H4 (cell line): Measurements from ENCODE around the gene P2RX1. TPM values are rescaled to one million over a fixed set of nuclear protein-coding genes. Genes with fewer than 3 reads are reported as not detected.
A peak's percentile ranks its signal among the peaks of the same experiment; 100 is the strongest.

Experiments
- DNase-seq: peaks from one replicate; pipeline ENCODE4 v3.0.0-alpha.2; 2015; ENCODE audit warnings: low spot score
- total RNA-seq: library from RNA; depleted of rRNA; stranded (reverse); fragments of >200 nt; shearing (Covaris generic); gene quantifications from 2 replicates; pipeline ENCODE4 v1.2.3, GENCODE V29; 2014

Gene P2RX1
- total RNA-seq, 1 experiment from 2014 or later = not detected

DNA sequence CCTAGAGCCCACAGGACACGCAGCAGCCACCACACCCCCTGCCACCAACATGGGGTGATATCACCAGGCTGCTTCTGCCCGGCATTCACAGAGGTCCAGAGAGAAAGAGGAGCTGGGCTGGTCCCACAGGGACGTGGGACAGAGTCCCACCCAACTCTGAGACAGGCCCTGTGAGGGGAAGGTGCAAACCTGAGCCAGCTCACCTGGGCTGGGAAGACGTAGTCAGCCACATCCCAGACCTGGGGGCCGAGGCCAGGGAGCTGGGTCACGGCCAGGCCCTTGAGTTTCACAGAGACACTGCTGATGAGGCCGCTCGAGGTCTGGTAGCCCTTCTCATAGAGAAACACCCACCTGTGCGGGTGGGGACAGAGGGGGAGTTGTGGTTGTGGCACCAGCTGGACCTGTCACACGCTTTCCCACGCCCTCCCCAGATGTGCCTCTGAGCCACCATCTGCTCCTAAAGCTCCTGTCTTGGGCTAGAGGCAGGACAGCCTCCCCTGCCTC, 11.2 kb downstream of the P2RX1 start:
- no peak for DNase-seq

DNA sequence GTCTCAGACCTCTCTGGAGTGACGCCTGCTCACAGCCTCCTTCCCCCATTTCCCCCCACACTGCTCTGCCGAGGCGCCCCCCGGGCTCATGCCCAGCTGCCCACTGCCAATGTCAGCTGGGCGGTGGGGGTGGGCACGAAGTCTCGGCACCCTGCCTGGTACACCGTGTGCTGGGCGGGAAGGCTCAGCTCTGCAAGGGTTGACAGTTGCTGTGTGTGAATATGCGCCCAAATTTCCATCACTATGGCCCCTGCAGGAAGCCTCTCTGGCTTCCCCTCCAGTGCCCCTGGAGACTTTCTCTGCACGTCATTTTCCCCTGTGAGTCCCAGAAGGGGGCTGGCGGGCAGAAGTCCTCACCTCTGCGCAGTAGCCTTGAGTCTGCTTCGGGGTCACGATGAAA, 11.8 kb downstream of the P2RX1 start:
- DNase-seq = no peak

DNA sequence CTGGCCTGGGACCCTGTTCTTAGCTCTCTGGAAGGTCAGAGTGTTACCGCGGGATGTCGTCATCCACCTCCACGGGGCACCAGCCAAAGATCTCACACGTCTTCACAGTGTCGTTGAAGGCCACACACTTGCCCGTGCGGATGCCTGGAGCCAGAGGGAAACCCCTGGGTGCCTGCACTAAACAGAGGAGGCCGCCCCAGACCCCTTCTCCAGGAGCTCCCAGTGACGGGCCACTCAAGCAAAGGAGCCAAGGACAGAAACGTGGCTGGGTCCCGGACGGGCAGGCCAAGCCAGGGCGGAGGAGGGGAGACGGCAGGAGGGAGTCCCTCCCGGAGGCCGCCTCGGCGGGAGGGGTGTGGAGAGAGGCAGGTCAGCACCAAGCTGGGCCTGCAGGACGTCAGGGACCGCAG, 12.4 kb downstream of the P2RX1 start:
- no peak for DNase-seq

DNA sequence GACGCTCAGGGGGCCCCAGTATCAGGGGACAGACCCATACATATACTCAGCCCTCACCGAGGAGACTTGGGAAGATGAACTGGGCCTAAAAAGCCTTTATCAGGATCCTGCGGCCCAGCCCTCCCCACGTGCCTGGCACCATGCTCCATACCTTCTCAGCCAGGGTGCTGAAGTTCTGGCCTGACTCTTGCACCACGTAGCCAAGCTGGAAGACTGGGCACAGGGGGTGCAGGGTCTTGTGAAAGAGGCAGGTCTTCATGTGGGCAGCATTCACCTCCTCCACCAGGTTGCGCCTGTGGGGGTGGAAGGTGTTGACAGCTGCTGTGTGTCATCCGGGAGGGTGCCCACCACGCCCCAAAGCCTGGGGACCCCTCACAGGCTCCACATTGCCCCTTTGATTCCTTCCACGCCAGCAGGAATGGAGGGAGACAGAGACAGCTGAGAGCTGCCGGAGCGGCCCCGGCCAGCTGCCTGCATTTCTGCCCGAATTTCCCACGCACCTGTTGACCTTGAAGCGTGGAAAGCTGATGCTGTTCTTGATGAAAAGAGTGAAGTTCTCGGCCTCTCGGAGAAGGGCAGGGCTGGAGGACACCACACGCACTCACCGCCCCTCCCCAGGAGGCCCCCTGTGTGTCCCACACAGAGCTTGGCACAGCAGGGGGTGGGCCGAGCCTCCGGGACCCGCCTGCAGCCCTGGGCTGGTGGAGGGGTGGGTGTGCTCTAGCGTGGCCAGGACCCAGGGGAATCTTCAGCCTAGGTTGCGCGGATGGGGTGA, 13.0 kb downstream of the P2RX1 start:
- DNase-seq = no peak

DNA sequence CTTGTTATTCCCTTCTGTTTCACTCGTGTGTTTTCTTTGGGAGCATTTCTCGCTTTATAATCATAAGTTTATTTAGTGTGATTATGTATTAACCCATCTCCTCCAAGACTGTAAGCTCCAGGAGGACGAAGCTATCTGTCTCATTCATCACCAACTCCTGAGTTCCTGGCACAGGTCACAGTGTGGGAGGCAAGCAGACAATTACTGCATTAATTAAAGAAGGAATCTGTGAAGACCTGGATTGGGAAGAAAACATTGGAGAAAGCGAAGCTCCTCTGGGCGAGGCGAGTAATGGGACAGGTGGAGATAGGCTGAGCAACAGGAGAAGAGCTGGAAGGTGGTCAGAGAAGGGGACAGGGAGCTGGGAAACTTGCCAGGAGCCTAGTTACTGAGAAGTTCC, 15.6 kb downstream of the P2RX1 start:
- DNase-seq = no peak

DNA sequence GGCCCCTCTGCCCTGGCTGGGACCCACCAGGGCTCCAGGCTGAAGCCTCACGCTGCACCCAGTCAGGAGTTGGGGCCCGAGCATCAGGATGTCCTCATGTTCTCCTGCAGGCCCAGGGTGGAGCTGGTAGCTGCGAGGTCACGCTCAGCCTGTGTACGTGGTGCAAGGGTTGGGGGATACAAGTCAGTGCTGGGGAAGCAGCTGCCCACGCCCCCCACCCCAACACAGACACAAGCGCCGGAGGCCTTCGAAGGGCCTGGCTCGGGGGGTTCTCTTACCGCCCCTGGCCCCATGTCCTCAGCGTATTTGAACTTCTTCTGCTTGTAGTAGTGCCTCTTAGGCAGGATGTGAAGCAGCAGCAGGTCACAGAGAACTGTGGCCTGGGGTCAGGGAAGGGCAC, 18.5 kb downstream of the P2RX1 start:
- no peak for DNase-seq

DNA sequence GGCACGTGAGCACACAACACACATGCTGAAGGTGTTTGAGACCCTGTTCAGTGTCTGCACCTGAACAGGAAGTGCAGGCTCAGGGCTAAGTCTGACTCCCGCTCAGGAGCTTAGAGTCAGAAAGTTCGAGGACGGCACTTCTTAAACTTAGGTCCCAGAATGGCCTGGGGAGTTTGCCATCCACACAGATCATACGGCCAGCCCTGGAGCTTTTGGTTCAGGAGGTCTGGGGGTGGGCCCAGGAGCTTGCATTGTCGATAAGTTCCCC, 19.4 kb downstream of the P2RX1 start:
- no peak for DNase-seq

DNA sequence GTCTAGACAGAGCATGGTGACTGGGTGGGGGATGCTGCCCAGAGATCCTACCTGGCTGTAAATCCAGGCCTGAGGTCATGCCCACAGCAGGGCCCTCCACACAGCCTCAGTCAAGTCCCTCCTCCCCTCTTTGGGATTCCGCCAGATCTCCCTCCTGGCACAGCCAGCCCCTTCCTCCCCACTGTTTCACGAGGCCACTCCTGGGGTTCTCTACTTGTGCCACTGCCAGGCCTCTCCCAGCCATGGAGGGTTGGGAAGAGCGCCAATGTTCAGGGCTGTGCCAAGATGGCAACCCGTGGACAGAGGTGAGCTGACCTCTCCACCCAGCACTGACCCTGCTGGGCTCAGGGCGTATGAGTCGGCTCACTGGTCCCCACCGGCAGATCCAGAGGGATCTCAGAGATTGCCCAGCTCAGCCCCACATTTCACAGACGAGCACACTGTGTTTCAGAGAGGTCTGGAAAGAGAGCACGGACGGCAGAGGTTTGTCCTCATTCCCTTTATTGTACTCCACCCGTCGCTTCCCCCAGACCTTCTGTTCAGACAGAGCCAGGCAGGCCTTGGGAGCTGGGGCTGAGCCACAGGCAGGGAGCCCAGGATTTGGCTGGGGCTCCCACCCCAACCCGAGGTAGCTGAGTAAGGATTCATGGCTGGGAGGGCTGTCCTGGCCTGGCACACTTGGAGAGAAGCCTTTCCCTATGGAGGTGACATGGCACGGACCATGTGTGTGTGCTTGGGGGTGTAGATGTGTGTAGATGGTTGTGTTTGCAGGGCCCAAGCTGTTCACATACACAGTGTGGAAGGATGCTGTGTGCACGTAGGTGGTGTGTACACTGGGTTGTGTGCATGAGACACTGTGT, 19.9 kb downstream of the P2RX1 start:
- DNase-seq = no peak

DNA sequence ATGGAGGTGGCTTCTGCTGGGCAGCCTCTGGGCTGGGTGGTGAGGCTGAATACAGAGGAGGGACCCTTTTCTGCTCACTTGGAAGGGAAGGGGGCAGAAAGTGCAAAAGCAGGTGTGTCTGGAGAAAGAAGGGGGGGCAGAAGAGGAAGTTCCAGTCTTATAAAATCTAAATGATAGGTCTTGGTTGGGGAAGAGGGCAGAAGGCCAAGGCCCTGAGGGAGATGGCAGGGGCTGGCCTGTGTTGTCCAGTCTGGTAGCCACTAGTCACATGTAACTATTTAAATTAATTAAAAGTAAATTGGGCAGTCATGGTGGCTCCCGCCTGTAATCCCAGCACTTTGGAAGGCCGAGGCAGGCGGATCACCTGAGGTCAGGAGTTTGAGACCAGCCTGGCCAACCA, 20.9 kb downstream of the P2RX1 start:
- no peak for DNase-seq

DNA sequence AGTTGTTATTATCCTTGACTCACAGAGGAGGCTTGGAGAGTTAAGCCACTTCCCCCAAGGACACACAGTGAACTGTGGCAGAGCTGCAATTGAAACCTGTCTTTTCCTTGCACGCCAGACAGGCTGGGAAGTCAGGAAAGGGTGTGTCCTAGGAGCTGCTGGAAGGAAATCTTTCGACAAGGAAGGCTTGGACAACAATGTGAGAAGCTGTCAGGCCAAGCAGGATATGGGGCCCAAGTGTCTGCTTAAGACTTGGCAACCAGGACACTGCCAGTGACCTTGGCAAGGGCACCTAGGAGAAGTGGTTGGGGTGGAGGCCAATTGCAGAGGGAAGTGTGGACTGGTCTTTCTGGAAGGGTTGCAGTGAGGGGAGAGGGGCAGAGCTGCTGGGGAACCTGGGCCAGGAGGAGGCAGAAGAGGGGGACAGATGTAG, 21.3 kb downstream of the P2RX1 start:
- DNase-seq = peak; percentile 64

DNA sequence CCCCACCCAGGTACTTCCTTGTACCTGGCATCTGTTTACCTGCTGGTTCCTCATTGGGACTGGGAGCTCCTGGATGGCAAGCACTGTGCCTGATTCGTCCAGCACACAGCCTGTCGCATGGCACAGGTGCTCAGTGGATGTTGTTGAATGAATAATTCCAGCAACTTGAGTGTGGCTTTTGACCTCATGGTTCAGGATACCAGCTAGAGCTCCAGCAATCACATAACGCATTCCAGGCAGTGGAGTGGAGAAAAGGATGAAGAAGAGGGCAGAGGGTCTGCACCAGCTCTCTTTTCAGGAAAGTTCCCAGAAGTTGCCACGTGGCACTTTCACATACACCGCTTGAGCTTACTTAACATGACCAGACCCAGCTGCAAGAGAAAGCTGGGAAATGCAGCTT, 22.1 kb downstream of the P2RX1 start:
- no peak for DNase-seq

DNA sequence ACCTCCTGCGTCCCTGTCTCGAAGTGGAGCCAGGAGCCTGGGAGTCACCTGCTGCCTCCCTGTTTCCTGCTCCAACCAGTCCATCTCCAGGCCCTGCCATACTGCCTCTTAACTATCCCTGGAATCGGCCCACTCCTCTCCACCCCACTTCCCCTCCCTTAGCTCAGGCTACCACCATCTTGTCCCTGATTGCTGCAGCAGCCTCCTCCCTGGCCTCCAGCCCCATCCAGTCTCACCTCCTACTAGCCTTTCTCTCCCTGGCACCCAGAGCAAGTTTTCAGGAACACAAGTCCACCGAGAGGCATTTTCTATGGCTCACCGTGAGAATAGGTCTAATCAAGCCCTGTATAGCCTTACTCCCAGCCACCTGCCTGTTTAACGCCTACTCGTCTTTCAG, 22.5 kb downstream of the P2RX1 start:
- DNase-seq = no peak

DNA sequence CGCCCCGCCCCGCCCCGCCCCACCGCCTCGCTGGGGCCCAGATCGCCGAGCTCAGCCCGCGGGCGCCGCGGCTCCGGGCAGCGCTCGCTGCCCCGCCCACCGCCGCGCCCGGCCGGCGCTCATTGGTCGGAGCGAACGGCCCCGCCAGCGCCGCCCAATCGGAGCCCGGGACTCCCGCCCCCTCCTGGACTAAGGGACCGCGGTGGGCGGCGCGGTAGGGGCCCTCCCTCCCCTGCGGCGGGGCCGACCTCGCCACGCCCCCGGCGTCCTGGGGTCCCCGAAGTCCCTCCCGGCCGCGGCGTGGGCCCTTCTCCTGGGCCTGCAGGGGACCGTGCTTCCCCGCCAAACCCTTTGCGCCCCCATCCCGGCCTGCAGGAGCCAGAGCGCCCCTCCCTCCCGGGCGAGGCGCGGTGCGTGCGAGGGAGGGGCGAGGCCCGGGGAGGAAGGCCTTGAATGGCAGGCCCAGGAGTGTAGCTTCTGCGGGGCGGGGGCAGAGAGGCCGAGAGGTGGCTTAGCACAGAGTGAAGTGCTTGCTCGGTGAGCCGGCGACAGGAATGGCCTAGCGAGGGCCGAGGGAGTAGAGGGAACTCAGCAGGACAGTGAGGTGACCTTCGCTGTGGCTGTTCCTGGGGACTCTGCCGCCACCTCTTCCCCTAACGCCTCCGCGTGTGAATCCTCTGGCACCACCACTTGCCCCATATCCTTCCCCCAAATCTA, 23.1 kb downstream of the P2RX1 start, which contains the start of gene CAMKK1:
Gene CAMKK1 (minus strand): TSS at position 51 of the 717 bp plus-strand sequence. CDS start 7,366 bp downstream, outside the sequence.
- peak; percentile 59 for DNase-seq

DNA sequence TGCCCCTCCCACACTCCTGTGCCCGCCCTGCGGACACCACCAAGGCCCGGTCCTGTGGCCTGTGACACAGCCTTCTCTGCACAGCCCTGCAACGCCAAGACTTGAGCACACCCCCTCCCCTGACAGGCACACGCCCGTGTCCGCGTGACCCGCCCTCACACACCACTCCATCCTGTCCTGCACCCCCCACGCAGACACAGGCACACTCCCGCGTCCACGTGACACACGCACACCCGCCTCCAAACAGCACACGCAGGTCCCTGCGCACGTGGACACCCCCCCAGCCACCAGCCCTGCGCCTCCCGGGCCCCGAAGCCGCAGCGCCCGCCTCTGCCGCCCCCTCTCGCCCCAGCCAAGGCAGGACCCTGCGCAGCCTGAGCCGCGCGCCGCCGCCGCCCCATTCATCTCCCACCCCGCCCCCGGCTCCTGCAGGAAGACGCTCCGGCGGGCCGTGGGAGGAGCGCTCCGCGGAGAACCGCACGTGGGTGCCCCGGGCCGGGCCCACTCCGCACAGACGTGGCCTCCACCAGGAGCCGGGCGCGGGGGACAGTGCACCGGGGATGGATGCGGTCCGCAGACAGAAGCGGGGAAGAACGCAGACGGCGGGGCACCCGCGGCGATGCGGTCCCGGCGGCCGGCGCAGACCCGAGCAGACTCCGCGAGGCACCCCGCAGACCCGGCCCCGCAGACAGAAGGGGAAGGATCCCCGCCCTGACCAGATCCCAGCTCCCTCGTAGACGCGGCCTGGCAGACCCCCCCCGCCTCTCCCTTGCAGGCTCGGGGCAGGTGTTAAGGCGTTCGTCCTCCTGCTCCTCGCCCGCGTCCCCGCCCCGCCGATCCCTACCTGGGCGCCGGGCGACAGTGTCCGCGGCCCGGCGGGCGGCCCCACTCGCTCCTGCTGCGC, 23.9 kb downstream of the P2RX1 start:
- peak; percentile 71 for DNase-seq

DNA sequence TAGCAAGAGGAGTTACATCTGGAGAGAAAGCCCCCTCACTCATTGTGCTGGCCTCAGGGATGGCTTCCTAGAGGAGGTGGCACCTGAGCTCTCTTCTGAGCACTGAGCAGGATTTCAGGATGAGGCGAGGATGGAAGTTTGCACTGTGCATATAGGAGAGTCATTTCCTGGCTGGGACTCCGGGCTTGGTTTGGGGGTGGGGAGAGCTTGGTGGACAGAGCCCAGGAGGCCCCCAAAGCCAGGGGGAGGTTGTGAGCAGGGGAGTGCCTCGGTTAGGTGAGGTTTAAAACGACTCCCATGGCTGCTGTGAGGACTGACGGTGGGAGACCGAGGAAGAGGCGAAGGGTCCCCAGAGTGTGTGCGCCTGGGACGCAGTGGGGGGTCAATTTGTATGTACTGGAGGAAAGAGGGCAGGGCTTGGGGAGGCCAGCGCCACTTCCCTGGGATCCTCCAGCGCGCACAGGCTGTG, 24.6 kb downstream of the P2RX1 start:
- no peak for DNase-seq

DNA sequence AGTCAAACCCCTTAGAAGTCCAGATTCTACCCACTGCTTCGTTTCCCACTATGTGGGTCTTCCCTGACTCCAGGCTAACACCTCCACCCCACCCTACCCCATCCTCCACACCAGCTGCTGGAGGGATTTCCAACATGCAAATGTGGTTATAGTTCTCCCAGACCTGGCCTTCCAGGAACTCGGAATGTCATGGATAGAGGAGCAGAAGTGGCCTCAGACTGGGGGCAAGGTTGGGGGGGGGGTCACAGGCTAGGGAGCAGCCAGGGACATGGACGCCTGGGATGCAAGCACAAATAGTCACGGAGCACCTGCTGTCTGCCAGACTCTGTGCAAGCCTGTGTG, 25.4 kb downstream of the P2RX1 start:
- no peak for DNase-seq

DNA sequence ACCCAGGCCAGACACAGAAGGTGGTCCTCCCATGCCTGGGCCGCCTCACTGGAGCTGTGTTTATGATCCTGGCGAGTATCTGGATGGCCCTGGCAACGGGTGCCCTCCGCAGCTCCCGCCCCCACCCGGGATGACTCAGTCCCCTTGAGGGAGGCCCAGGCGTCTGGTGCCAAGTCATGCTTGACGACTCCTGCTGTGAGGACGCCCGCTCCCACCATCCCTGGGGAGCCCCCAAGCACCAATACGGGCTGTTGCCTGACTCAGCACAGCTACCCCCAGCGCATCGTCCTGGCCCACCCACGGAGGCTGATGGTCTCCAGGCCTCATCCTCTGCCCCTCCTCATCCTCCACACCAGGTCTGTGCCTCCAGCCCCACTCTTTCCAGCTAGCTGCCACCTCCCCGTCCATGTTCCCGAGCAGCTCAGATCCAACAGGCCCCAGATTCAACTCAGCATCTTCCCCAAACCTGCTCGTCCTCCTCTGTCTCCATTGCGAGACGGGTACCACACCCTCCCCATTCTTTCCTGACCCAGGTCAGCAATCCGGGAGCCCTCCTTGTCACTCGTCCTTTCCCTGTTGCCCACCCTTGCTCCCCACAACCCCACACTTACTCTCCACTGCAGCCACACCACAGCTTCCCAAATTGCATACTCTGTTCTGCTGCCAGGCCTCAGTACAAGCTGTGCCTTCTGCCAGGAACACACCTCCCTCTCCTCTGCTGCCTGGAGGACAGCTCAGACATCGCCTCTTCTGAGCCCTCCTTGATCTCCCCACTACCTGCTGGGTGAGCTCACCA, 26.0 kb downstream of the P2RX1 start:
- DNase-seq = peak; percentile 88

DNA sequence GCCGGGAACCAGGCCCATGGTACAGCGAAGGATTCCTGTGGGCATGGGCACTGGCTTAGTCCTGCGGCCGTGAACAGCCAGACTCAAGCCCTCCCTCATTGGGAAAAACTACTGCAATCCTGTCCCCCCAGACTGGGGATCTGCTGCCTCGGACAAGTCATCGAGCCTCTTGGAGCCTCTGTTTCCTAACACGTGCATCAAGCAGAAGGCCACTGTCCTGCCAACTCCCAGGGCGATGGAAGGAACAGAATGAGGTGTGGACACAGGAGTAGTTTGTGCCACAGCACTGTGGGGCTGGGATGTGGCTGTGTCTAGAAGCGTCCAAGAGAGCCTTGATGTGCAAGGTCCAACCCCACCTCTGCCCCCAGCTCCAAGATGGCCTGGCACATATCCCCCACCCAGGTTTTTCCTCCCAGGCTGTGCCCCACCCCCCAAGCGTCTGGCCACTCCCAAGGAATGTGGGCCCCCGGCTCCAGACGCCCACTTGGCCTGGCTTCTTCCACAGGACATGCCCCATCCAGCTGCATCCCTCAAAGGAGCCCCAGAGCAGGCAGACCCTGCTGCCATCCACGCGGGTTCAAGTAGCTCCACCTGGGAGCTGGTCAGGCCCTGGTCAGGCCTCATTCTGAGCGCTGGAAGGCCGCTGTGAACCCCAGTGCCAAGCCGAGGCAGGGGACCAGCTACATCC, 26.8 kb downstream of the P2RX1 start:
- DNase-seq = no peak

DNA sequence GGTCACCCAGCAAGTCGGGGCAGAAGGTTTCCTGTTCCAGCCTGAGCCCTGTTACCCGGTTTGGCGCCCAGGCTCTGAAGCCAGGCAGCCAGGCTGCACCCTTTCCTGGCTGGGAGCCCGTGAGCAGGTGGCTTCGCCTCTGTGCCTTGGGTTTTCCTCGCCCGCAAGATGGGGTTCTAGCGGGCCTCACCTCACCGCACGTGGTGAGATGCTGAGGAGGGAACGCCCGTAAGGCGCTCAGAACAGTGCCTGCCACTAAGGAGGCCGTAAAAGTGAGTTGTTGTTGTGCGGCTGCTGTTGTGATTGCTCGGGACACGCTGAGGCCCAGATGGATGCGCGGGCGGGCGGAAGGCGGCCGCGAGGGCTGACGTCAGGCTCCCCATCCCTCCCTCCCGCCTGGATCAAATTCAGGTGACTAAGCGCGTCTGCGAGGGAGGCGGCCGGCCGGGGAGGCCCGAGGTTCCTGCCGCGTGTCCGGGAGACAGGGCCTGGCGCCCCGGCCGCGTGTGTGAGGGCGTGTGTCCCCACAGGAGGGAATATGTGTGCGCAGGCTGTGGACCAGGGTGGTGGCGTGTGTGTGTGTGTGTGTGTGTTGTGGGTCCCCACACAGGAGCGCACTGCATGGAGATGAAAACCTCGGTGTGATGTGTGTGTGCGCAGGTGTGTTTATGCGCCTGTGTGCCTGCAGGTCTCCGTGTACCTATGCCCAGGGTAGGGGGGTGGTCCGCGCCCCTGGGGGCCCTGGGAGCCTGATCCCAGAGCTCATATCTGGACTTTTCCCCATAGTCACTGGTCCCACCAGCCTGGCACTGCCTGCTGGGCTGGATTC, 27.7 kb downstream of the P2RX1 start:
- DNase-seq = peak; percentile 69
